IMR-90 (cell line): ENCODE results near the gene PAQR9. TPM values are rescaled to one million over a fixed set of nuclear protein-coding genes. Genes with fewer than 3 reads are reported as not detected.

Experiments used
- ATAC-seq: fragments of 200-7000 bp; cut with Tn5 transposase; 2 replicates; pipeline ENCODE4 v1.9.1; 2020; ENCODE audit warnings: low read depth, mild to moderate bottlenecking, moderate library complexity
- BruUV-seq: library from RNA; stranded (reverse); fragments of 400-500 nt; replicated peaks from 2 replicates; lab custom pipeline; 2021; lab: Mats Ljungman, UMichigan
- CTCF ChIA-PET: fragments of 300-600 bp; formaldehyde crosslinking; extraction: SDS; loops from one replicate; lab custom pipeline; 2021; ENCODE audit warnings: antibody characterized with exemption; lab: Yijun Ruan, JAX
- POLR2A ChIA-PET: fragments of 300-600 bp; sonication (Branson Sonifier 250); formaldehyde crosslinking; loops from one replicate; lab custom pipeline; 2022; ENCODE audit warnings: antibody characterized with exemption; ENCODE audit not compliant: unreplicated experiment; lab: Charles Lee
- DNase-seq: peaks from one replicate; pipeline ENCODE4 v3.0.0; 2013
- H2AFZ ChIP-seq: replicated peaks from 2 replicates; pipeline ENCODE3; 2013; ENCODE audit warnings: low read length, mild to moderate bottlenecking; ENCODE audit not compliant: poor library complexity
- H2AK5ac ChIP-seq: 2 replicates; pipeline ENCODE4 v1.6.1; 2013; ENCODE audit warnings: low read depth, low read length, inconsistent platforms
- H2AK9ac ChIP-seq: replicated peaks from 2 replicates; pipeline ENCODE3; 2013; ENCODE audit warnings: mild to moderate bottlenecking, low read depth, low read length, moderate library complexity; ENCODE audit not compliant: poor library complexity
- H2BK120ac ChIP-seq: 2 replicates; pipeline ENCODE4 v1.6.1; 2013; ENCODE audit warnings: low read depth, low read length, inconsistent platforms
- H2BK15ac ChIP-seq: 3 replicates; pipeline ENCODE4 v1.6.1; 2013; ENCODE audit warnings: low read depth, low read length, inconsistent platforms
- H2BK20ac ChIP-seq: 2 replicates; pipeline ENCODE4 v1.6.1; 2013; ENCODE audit warnings: low read depth, mild to moderate bottlenecking, inconsistent platforms, low read length, moderate library complexity
- H2BK5ac ChIP-seq: 2 replicates; pipeline ENCODE4 v1.6.1; 2013; ENCODE audit warnings: mild to moderate bottlenecking, low read depth, low read length, inconsistent platforms; ENCODE audit not compliant: poor library complexity, severe bottlenecking
- H3K14ac ChIP-seq: replicated peaks from 2 replicates; pipeline ENCODE4 v1.6.1; 2013; ENCODE audit warnings: low read depth, low read length, inconsistent platforms
- H3K18ac ChIP-seq: 2 replicates; pipeline ENCODE4 v1.6.1; 2013; ENCODE audit warnings: low read depth, low read length, control low read depth
- H3K23ac ChIP-seq: 2 replicates; pipeline ENCODE4 v1.6.1; 2013; ENCODE audit warnings: low read depth, low read length, inconsistent platforms
- H3K27ac ChIP-seq: 2 replicates; pipeline ENCODE4 v1.5.1; 2013; ENCODE audit warnings: mild to moderate bottlenecking, control low read depth, low read length; ENCODE audit not compliant: insufficient read depth
- H3K27me3 ChIP-seq: 2 replicates; pipeline ENCODE4 v1.6.1; 2013; ENCODE audit warnings: low read length; ENCODE audit not compliant: control insufficient read depth, insufficient read depth
- H3K36me3 ChIP-seq: 2 replicates; pipeline ENCODE4 v1.6.1; 2013; ENCODE audit warnings: low read length, mixed read lengths; ENCODE audit not compliant: control insufficient read depth, insufficient read depth
- H3K4ac ChIP-seq: 2 replicates; pipeline ENCODE4 v1.6.1; 2013; ENCODE audit warnings: low read depth, low read length, inconsistent platforms
- H3K4me1 ChIP-seq: 2 replicates; pipeline ENCODE4 v1.6.1; 2013; ENCODE audit warnings: low read length, mixed read lengths; ENCODE audit not compliant: control insufficient read depth, insufficient read depth
- H3K4me2 ChIP-seq: 2 replicates; pipeline ENCODE4 v1.6.1; 2013; ENCODE audit warnings: low read depth, mild to moderate bottlenecking, control low read depth, low read length, moderate library complexity
- H3K4me3 ChIP-seq: 2 replicates; pipeline ENCODE4 v1.5.1; 2013; ENCODE audit warnings: low read depth, mild to moderate bottlenecking, control low read depth, low read length, moderate library complexity; ENCODE audit not compliant: insufficient read depth
- H3K56ac ChIP-seq: 2 replicates; pipeline ENCODE4 v1.6.1; 2013; ENCODE audit warnings: low read length, inconsistent platforms; ENCODE audit not compliant: insufficient read depth; ENCODE audit errors: extremely low read depth
- H3K79me1 ChIP-seq, 2 experiments: 2 replicates each; pipeline ENCODE4 v1.6.1; 2013; ENCODE audit warnings: low read length in 2 of 2, inconsistent platforms in 1 of 2, low read depth in 1 of 2
- H3K9ac ChIP-seq: 2 replicates; pipeline ENCODE4 v1.6.1; 2013; ENCODE audit warnings: low read depth, low read length, control low read depth
- H3K9me1 ChIP-seq: 2 replicates; pipeline ENCODE4 v1.6.1; 2013; ENCODE audit warnings: low read length, inconsistent platforms; ENCODE audit not compliant: insufficient read depth
- H3K9me3 ChIP-seq: 2 replicates; pipeline ENCODE4 v1.6.1; 2013; ENCODE audit warnings: low read length; ENCODE audit not compliant: control insufficient read depth, insufficient read depth
- H4K20me1 ChIP-seq: 2 replicates; pipeline ENCODE4 v1.6.1; 2013; ENCODE audit warnings: low read length, inconsistent platforms; ENCODE audit not compliant: insufficient read depth
- H4K5ac ChIP-seq: 2 replicates; pipeline ENCODE4 v1.6.1; 2013; ENCODE audit warnings: mild to moderate bottlenecking, low read depth, low read length, control low read depth
- H4K8ac ChIP-seq, 2 experiments: 2 replicates each; pipeline ENCODE4 v1.6.1; 2013; ENCODE audit warnings: low read depth in 2 of 2, low read length in 2 of 2, control low read depth in 1 of 2, inconsistent platforms in 1 of 2
- H4K91ac ChIP-seq: 2 replicates; pipeline ENCODE4 v1.6.1; 2013; ENCODE audit warnings: low read depth, low read length, inconsistent platforms; ENCODE audit not compliant: insufficient read depth
- MXI1 ChIP-seq: IDR thresholded peaks from 2 replicates; pipeline ENCODE4 v1.6.1; 2012; ENCODE audit warnings: low read depth, mild to moderate bottlenecking, low read length, moderate library complexity, borderline replicate concordance
- RFX5 ChIP-seq: IDR thresholded peaks from 2 replicates; pipeline ENCODE4 v1.8.0; 2012; ENCODE audit warnings: low read depth, mild to moderate bottlenecking, low read length, moderate library complexity
- WGBS, 2 experiments: methylation state at CpG; one replicate each; pipeline versions ENCODE4 v1.1.5 to v1.1.7; 2013; ENCODE audit warnings: missing lambda C conversion rate in 2 of 2; ENCODE audit not compliant: insufficient read length in 1 of 2; ENCODE audit errors: extremely low coverage in 2 of 2; 5-methylcytosine and 5-hydroxymethylcytosine counted together
- dilution Hi-C: fragments of 300-500 bp; cut with HindIII; formaldehyde crosslinking; loops from one replicate; pipeline ENCODE4 v1.14.3; 2018; ENCODE audit warnings: low sequenced_read_pairs; ENCODE audit not compliant: unreplicated experiment
- in situ Hi-C: fragments of 300-500 bp; cut with MboI; formaldehyde crosslinking; loops from 3 replicates; pipeline ENCODE4 v1.14.3; 2019; ENCODE audit warnings: low sequenced_read_pairs, inconsistent platforms, mixed read lengths
- intact Hi-C: fragments of 100-400 bp; cut with micrococcal nuclease; formaldehyde crosslinking; loops from 2 replicates; pipeline ENCODE4 v1.10.0; 2022
- polyA plus RNA-seq, 3 experiments: library from polyadenylated mRNA; depleted of rRNA; stranded (reverse); fragments of >200 nt; gene quantifications; 2 replicates each; pipeline ENCODE4 v1.2.3, GENCODE V29; 2012; ENCODE audit warnings: low replicate concordance in 1 of 3
- total RNA-seq: library from RNA; depleted of rRNA; stranded (reverse); fragments of >200 nt; gene quantifications from 2 replicates; pipeline ENCODE4 v1.2.3, GENCODE V29; 2012
- TF ChIP-seq, protein P1 (sequence below): fragments of 150-350 bp; IDR thresholded peaks from 2 replicates; pipeline ENCODE4 v1.6.1; 2016; ENCODE audit warnings: low read depth, mild to moderate bottlenecking, low read length, moderate library complexity, borderline replicate concordance
- TF ChIP-seq, protein P2 (sequence below): fragments of 150-350 bp; IDR thresholded peaks from 2 replicates; pipeline ENCODE4 v1.6.1; 2017; ENCODE audit warnings: mild to moderate bottlenecking, antibody characterized with exemption, low read length, low read depth
- TF ChIP-seq, protein P3 (sequence below): conservative IDR thresholded peaks from 2 replicates; pipeline ENCODE4 v1.5.1; 2012; ENCODE audit warnings: mild to moderate bottlenecking, low read depth, low read length, improper control_type of control experiment

PAQR9 gene
- total and polyA plus RNA-seq, 2 of the 4 experiments (the other 2 are of a cell fraction), result 0.05 TPM; not detected in 1

DNA sequence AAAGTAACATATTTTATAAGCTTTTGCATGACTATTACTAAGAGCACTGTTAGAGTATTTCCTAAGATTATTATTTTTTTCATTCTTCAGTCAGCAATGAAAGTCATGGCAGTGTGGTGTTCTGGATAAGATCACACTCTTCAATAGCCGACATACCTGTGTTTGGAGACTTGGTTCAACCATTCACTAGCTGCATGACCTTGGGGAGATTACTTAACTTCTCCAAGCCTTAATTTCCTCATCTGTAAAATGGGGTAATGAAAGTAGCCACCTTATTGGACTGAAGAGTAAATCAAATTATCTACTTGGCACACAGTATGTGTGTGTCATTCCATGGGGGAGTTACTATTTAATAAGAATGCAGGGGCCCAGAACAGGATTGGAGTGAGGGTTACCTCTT, 50.0 kb downstream of the PAQR9 start:
- Histone ChIP-seq H2BK20ac (no peak overlapping the region), H3K4me1 (no peaks in the 10 kb centered on the region), H3K27me3 (peaks cover 5% of the 10 kb centered on the region), H4K20me1 (no peaks in the 10 kb centered on the region), H4K91ac (no peak overlapping the region), H3K23ac (no peak overlapping the region), H3K9ac (no peak overlapping the region), H4K8ac (no peak overlapping the region), H3K79me1 (no peaks in the 10 kb centered on the region), H3K4me2 (no peak overlapping the region), H3K18ac (no peak overlapping the region), H2AK9ac (no peak overlapping the region), H3K56ac (no peak overlapping the region), H3K4ac (no peak overlapping the region), H3K9me3 (no peaks in the 10 kb centered on the region), H3K14ac (no peak overlapping the region), H2BK15ac (no peak overlapping the region), H2BK5ac (no peak overlapping the region), H2AFZ (no peak overlapping the region), H4K5ac (no peak overlapping the region), H3K27ac (no peak overlapping the region), H2BK120ac (no peak overlapping the region), H3K9me1 (no peaks in the 10 kb centered on the region), H3K4me3 (no peak overlapping the region), H3K36me3 (no peaks in the 10 kb centered on the region), H2AK5ac (no peak overlapping the region)
- WGBS, 2 experiments, result no CpG with 5 or more reads among the region's 1 CpG
- CTCF ChIA-PET, result no interaction called here
- intact Hi-C loops (no loop called here), in situ Hi-C loops (no loop called here), dilution Hi-C loops (no loop called here)
- ATAC-seq, result no peak
- POLR2A ChIA-PET, result no interaction called here
- no TSS peak for BruUV-seq
- no peak for DNase-seq
- TF ChIP-seq, protein P1, sequence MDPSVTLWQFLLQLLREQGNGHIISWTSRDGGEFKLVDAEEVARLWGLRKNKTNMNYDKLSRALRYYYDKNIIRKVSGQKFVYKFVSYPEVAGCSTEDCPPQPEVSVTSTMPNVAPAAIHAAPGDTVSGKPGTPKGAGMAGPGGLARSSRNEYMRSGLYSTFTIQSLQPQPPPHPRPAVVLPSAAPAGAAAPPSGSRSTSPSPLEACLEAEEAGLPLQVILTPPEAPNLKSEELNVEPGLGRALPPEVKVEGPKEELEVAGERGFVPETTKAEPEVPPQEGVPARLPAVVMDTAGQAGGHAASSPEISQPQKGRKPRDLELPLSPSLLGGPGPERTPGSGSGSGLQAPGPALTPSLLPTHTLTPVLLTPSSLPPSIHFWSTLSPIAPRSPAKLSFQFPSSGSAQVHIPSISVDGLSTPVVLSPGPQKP, result no peak
- TF ChIP-seq, protein P2, sequence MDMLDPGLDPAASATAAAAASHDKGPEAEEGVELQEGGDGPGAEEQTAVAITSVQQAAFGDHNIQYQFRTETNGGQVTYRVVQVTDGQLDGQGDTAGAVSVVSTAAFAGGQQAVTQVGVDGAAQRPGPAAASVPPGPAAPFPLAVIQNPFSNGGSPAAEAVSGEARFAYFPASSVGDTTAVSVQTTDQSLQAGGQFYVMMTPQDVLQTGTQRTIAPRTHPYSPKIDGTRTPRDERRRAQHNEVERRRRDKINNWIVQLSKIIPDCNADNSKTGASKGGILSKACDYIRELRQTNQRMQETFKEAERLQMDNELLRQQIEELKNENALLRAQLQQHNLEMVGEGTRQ, result no peak
- TF ChIP-seq, protein P3, sequence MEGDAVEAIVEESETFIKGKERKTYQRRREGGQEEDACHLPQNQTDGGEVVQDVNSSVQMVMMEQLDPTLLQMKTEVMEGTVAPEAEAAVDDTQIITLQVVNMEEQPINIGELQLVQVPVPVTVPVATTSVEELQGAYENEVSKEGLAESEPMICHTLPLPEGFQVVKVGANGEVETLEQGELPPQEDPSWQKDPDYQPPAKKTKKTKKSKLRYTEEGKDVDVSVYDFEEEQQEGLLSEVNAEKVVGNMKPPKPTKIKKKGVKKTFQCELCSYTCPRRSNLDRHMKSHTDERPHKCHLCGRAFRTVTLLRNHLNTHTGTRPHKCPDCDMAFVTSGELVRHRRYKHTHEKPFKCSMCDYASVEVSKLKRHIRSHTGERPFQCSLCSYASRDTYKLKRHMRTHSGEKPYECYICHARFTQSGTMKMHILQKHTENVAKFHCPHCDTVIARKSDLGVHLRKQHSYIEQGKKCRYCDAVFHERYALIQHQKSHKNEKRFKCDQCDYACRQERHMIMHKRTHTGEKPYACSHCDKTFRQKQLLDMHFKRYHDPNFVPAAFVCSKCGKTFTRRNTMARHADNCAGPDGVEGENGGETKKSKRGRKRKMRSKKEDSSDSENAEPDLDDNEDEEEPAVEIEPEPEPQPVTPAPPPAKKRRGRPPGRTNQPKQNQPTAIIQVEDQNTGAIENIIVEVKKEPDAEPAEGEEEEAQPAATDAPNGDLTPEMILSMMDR, result no peak
- TF ChIP-seq MXI1 (no peak), RFX5 (no peak)
